NT2/D1 (cell line): ENCODE measurements around the gene TBC1D3I.
"Not testable (repeated sequence)": the region's sequence is repeated elsewhere in the genome, so short reads cannot be mapped to it uniquely, and the experiment has no call there.

Source experiments
- DNase-seq: peaks from one replicate; pipeline ENCODE4 v3.0.0-alpha.2; 2011; ENCODE audit warnings: low read depth, low spot score
- H3K27me3 ChIP-seq: 2 replicates; pipeline ENCODE4 v1.6.0; 2011; ENCODE audit warnings: mild to moderate bottlenecking; ENCODE audit not compliant: insufficient read length, insufficient read depth
- H3K36me3 ChIP-seq: 2 replicates; pipeline ENCODE4 v1.6.1; 2011; ENCODE audit warnings: mild to moderate bottlenecking, low read length, mixed read lengths; ENCODE audit not compliant: insufficient read depth, insufficient read length
- H3K4me1 ChIP-seq: 2 replicates; pipeline ENCODE4 v1.5.1; 2011; ENCODE audit not compliant: insufficient read depth, insufficient read length
- H3K4me3 ChIP-seq: 2 replicates; pipeline ENCODE4 v1.5.1; 2011; ENCODE audit warnings: low read depth; ENCODE audit not compliant: insufficient read length
- H3K9ac ChIP-seq: 2 replicates; pipeline ENCODE4 v1.6.0; 2011; ENCODE audit warnings: low read depth; ENCODE audit not compliant: insufficient read length
- H3K9me3 ChIP-seq: 2 replicates; pipeline ENCODE4 v1.5.1; 2011; ENCODE audit warnings: mild to moderate bottlenecking, low read length; ENCODE audit not compliant: insufficient read depth

TBC1D3I gene

DNA sequence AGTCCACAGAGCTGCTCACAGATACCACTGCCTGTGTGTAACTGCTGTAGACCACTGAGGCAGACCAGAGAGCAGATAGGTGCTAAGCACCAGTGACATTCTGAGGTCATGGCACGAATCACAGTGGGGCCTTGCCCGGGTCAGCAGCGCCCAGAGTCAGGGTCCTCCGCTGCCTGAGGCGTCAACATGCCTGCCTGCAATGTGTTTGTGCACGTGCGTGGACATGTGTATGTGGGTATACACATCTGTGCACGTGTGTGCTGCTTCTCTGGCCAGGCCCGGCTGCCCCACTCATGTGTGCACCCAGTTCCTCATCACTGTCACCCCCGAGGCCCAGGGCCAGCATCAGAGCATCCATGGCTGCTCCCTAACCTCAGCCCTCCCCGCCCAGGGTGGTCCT, at the start of gene TBC1D3I:
Gene TBC1D3I, minus strand, starts transcription at position 101 of the 400 bp plus-strand sequence. CDS start 1,585 bp downstream, outside the sequence.
- H3K9me3 ChIP-seq, H3K4me3 ChIP-seq, H3K36me3 ChIP-seq, H3K4me1 ChIP-seq, H3K9ac ChIP-seq, DNase-seq, H3K27me3 ChIP-seq: not testable (repeated sequence)

DNA sequence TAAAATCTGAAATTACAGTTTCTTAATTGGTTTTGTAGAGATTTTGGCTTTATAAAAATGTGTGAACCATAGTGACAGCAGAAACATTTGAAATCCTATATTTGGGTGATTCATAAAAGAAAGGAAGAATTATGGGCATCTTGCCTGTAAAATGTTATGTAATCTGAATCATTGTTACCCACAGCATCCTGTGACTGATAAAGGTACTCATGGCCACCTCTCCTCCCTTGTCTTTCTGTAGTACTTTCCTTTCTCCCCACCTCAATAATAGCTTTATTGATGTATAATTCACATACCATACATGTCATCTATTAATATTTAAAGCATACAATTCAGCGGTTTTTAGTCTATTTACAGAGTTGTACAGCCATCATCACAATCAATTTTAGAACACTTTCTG, 30.8 kb upstream of the TBC1D3I start:
- H3K27me3 ChIP-seq, H3K4me3 ChIP-seq, H3K36me3 ChIP-seq, H3K4me1 ChIP-seq, H3K9ac ChIP-seq, DNase-seq, H3K9me3 ChIP-seq: not testable (repeated sequence)

DNA sequence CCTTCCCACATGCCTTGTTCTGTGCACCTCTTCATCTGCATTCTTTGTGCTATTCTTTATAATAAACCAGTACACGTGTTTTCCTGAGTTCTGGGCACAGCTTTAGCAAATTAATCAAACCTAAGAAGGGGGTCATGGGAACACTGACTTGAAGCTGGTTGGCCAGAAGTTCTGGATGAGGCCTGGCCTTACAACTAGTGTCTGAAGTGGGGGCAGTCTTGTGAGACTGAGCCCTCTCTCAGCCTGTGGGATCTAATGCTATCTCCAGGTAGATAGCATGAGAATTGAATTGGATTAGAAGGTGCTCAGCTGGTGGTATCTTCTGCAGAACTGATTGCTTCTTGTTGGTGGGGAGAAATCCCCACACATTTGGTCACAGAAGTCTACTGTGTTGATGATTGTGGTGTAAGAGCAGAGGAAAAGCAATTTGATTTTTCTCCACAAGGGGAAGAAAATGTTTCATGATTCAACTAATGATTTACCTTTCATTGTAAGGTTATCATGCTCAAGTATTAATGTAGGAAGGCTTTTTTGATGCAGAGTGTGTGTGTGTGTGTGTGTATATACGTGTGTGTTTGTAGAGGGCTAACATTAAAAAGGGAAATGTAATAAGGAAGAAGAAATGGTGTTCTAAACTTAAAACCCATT, 25.7 kb upstream of the TBC1D3I start:
- DNase-seq, H3K36me3 ChIP-seq, H3K9ac ChIP-seq, H3K27me3 ChIP-seq, H3K9me3 ChIP-seq, H3K4me1 ChIP-seq, H3K4me3 ChIP-seq: not testable (repeated sequence)

GRCh38 chr17:36284219-36284618, 19.8 kb upstream of the TBC1D3I start:
- H3K9me3 ChIP-seq, H3K4me3 ChIP-seq, H3K36me3 ChIP-seq, H3K27me3 ChIP-seq, H3K9ac ChIP-seq, DNase-seq, H3K4me1 ChIP-seq: not testable (repeated sequence)

- H3K4me1 ChIP-seq, H3K9me3 ChIP-seq, H3K9ac ChIP-seq, DNase-seq, H3K4me3 ChIP-seq, H3K27me3 ChIP-seq, H3K36me3 ChIP-seq: not testable (repeated sequence)
Measured at GRCh38 chr17:36283256-36283655, 18.9 kb upstream of the TBC1D3I start.

DNA sequence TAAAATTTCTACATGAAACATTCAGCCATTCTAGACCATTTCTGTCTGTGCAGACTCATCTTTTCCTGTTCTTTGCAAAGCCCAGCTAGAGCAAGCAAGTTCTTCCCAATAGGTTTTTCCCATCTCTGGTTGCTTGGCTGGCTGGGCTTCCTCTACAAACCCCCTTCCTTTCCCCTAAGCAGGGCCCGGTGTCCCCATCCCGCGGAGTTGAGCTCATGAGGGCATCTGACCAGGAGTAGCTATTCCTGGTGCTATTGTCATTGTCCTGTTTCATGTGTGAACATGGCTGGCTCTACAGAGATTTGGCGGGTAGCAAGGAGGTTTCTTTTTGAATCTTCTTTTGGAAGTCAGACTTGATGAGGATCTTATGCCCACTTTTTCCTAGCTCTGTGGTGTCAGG, 22.3 kb downstream of the TBC1D3I start:
- H3K27me3 ChIP-seq, H3K9me3 ChIP-seq, H3K4me1 ChIP-seq, DNase-seq, H3K4me3 ChIP-seq, H3K9ac ChIP-seq, H3K36me3 ChIP-seq: not testable (repeated sequence)

- not testable (repeated sequence) for H3K27me3 ChIP-seq, H3K36me3 ChIP-seq, H3K9me3 ChIP-seq
Measured at GRCh38 chr17:36229644-36230043, 34.7 kb downstream of the TBC1D3I start.

DNA sequence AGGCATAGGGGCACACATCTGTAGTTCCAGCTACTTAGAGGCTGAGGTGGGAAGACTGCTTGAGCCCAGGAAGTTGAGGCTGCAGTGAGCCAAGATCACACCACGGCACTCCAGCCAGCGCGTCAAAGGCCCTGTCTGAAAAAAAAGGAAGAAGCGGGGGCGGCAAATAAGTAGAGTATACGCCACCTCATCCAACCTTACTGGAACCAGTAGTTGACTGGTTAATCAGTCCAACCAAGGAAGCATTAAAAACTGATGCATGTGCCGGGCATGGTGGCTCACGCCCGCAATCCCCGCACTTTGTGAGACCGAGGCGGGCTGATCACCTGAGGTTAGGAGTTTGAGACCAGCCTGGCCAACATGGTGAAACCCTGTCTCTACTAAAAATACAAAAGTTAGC, 41.4 kb downstream of the TBC1D3I start:
- not testable (repeated sequence) for H3K9ac ChIP-seq, H3K9me3 ChIP-seq, H3K27me3 ChIP-seq, H3K4me3 ChIP-seq, DNase-seq, H3K4me1 ChIP-seq, H3K36me3 ChIP-seq

More at GRCh38 chr17:36229644-36230043, 34.7 kb downstream of the TBC1D3I start:
- H3K4me3 ChIP-seq, H3K4me1 ChIP-seq, DNase-seq, H3K9ac ChIP-seq: not testable (repeated sequence)

GRCh38 chr17:36221581-36222100, 42.7 kb downstream of the TBC1D3I start:
- not testable (repeated sequence) for H3K27me3 ChIP-seq, H3K9me3 ChIP-seq, H3K36me3 ChIP-seq, H3K4me1 ChIP-seq, H3K4me3 ChIP-seq, DNase-seq, H3K9ac ChIP-seq

DNA sequence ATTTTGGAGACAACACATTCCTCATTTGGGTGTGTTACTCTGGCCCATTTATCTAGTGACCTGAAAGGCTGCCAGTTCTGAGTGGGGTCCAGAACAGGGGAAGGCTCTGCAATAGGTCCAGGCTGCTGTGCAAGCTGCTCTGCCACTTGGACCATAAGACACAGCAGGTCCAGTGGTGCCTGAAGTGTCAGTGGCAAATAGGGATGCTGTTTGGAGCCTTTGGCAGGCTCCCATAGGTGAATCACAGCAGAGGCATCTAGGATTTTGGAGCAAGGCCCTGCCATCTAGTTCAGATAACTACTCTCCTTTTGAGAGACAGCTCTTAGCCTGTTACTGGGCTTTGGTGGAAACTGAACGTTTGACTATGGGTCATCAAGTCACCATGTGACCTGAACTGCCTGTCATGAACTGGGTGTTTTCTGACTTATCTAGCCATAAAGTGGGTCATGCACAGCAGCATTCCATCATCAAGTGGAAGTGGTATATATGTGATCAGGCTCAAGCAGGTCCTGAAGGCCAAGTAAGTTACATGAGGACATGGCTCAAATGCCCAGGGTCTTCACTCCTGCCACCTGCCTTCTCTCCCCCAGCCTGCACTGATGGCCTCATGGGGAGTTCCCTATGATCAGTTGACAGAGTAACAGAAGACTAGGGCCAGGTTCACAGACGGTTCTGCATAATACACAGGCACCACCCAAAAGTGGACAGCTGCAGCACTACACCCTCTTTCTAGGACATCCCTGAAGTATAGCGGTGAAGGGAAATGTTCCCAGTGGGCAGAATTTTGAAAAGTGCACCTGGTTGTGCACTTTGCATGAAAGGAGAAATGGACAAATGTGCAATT, 43.4 kb downstream of the TBC1D3I start:
- H3K4me1 ChIP-seq, H3K27me3 ChIP-seq, H3K36me3 ChIP-seq, DNase-seq, H3K4me3 ChIP-seq, H3K9ac ChIP-seq, H3K9me3 ChIP-seq: not testable (repeated sequence)

- not testable (repeated sequence) for H3K36me3 ChIP-seq, H3K4me3 ChIP-seq, H3K4me1 ChIP-seq, H3K9ac ChIP-seq, H3K9me3 ChIP-seq, H3K27me3 ChIP-seq, DNase-seq
Measured at GRCh38 chr17:36219556-36219955, 44.8 kb downstream of the TBC1D3I start.
